Activated T-helper 2 cell treated with anti-CD3 and anti-CD28 coated beads, Interferon-gamma antibody, Interleukin-2, Interleukin-4, amounts not matched to agents 10 μg/mL and 5 μg/mL and 100 μg/mL, durations not matched to agents 14 hours and 24 hours and 36 hours (primary cell): ENCODE measurements around the gene OVOL2. TPM values are rescaled to one million over a fixed set of nuclear protein-coding genes. Genes with fewer than 3 reads are reported as not detected.

Experiments
- DNase-seq: peaks from one replicate; pipeline ENCODE4 v3.0.0; 2021; ENCODE audit warnings: low spot score
- H3K27ac Mint-ChIP-seq: one replicate; pipeline ENCODE4 v1.8.0; 2021; ENCODE audit warnings: mixed read lengths
- H3K27me3 Mint-ChIP-seq: one replicate; pipeline ENCODE4 v1.8.0; 2021; ENCODE audit warnings: low read depth, mixed read lengths
- H3K36me3 Mint-ChIP-seq: one replicate; pipeline ENCODE4 v1.8.0; 2021; ENCODE audit warnings: low read depth, mixed read lengths
- H3K4me1 Mint-ChIP-seq: one replicate; pipeline ENCODE4 v1.8.0; 2021; ENCODE audit warnings: low read depth, mixed read lengths
- H3K4me3 Mint-ChIP-seq: one replicate; pipeline ENCODE4 v1.8.0; 2021; ENCODE audit warnings: low read depth, mild to moderate bottlenecking, moderate library complexity, mixed read lengths
- H3K9me3 Mint-ChIP-seq: one replicate; pipeline ENCODE4 v1.8.0; 2021; ENCODE audit warnings: mixed read lengths
- intact Hi-C: fragments of 100-400 bp; cut with micrococcal nuclease; formaldehyde crosslinking; loops from one replicate; pipeline ENCODE4 v1.15.1; 2023
- total RNA-seq: library from RNA; stranded (reverse); gene quantifications from 2 replicates; pipeline ENCODE4 v1.2.3, GENCODE V29; 2022

OVOL2 gene
- total RNA-seq, 1 donor from 2014 or later = not detected

DNA sequence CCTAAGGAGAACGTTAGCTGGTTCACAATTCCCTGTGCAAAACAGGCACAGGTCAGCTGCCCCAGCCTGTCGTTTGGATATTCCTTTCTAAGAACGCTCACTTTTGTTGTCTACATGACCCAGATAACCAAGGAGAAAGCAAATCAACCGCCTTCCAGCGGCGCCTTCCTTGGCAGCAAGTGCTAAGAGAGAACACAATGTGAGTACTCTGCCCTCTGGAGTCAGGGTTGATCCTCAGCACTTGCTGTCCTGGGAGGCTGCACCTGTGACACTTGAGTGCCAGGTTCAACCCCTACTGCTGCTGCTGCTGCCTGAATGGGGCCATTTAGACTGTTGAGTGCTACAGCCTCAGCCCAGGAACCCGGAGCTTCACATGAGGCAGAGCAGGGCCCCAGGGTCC lies 36.8 kb downstream of the OVOL2 start:
- H3K36me3 Mint-ChIP-seq = no peaks in the 10 kb centered on the region
- intact Hi-C loops = no loop called here
- H3K4me1 Mint-ChIP-seq = no peaks in the 10 kb centered on the region
- DNase-seq = no peak
- peaks cover 2% of the 10 kb centered on the region for H3K27me3 Mint-ChIP-seq
- H3K27ac Mint-ChIP-seq = no peak overlapping the region
- H3K4me3 Mint-ChIP-seq = no peak overlapping the region
- no peaks in the 10 kb centered on the region for H3K9me3 Mint-ChIP-seq

DNA sequence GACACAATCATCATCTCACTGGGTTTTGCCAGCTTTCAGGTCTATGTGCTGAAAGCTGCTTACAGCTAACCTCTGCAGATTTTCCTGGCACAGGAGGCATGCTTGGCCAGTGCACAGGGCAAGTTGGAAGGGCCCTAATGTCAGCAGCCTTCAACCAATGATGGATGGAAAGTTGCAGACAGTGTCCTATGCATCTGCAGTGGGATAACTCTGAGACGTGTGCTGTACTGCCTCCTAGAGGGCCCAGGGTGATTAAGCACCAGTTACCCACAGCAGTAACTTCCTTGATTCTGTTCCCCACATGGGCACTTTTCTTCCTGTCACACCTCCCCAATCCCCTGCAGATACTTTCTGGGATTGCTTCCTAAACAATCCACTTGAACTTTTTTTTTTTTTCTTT lies 38.6 kb downstream of the OVOL2 start:
- H3K4me1 Mint-ChIP-seq = no peaks in the 10 kb centered on the region
- no peaks in the 10 kb centered on the region for H3K36me3 Mint-ChIP-seq
- no peak overlapping the region for H3K27ac Mint-ChIP-seq
- intact Hi-C loops = loop anchor here (1.0 kb wide), 1 partner anchor 514 kb away; no protein-coding TSS in a partner anchor
- H3K27me3 Mint-ChIP-seq = peaks cover 2% of the 10 kb centered on the region
- H3K9me3 Mint-ChIP-seq = no peaks in the 10 kb centered on the region
- DNase-seq = no peak
- H3K4me3 Mint-ChIP-seq = no peak overlapping the region

DNA sequence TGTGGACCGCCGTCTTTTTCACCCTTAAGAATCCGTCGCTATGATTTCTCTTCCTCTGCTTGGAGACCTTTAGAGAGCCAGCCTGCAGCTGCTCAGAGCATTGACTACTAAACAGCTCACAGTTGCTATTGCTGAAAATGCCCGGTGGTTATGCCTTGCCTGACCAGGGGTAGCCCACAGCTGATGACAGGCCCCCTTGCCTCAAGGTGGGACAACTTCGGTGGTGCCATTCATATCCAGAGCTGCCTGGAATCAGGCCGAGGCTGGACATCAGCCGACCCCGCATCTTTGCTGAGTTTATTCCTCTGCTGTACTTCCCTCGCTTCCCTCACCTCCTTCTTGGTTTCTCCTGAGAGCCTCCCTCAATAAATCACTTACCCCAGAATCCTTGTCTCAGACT lies 39.6 kb downstream of the OVOL2 start:
- Mint-ChIP-seq H3K9me3 (no peaks in the 10 kb centered on the region), H3K27ac (no peak overlapping the region), H3K36me3 (no peaks in the 10 kb centered on the region), H3K4me1 (no peaks in the 10 kb centered on the region), H3K27me3 (peaks cover 2% of the 10 kb centered on the region), H3K4me3 (no peak overlapping the region)
- DNase-seq = no peak
- intact Hi-C loops = no loop called here

DNA sequence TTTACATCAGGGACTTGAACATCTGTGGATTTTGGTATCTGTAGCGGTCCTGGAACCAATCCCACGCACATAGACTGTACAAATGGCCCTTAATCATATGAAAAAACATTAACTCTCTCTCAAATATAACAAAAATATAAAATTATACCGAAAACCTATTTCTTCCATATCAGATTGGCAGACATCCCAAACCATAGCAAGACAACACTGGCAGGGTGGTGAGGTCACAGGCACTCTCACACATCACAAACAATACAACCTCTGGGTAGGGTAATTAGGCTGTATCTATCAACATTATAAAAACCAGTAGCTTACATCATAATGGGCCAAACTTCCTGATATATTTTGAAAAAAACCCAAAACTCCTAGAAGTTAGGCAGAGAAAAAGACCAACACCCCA lies 40.9 kb downstream of the OVOL2 start:
- no peak overlapping the region for H3K27ac Mint-ChIP-seq

DNA sequence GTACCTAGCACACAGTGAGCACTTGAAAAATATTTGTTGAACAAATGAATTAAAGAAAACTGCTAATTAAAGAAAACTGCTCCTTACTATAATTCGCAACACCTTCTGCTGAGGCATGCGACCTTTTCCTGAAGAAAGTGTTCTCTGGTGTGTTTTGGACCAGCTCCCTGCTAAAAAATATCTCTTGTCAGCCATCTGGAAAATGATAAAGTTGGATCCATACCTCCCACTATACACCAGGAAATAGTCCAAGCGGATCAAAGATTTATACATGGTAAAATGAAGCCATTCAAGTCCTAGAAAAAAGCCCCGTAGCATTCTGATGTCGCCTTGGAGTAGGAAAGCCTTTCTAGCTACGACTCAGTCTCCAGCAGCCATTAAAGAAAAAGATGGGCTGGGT lies 43.3 kb downstream of the OVOL2 start:
- no peaks in the 10 kb centered on the region for H3K4me1 Mint-ChIP-seq
- H3K36me3 Mint-ChIP-seq = no peaks in the 10 kb centered on the region
- intact Hi-C loops = no loop called here

More for the DNA sequence above, 40.9 kb downstream of the OVOL2 start:
- H3K9me3 Mint-ChIP-seq = no peaks in the 10 kb centered on the region
- DNase-seq = no peak
- no peaks in the 10 kb centered on the region for H3K4me1 Mint-ChIP-seq
- intact Hi-C loops = no loop called here
- no peak overlapping the region for H3K4me3 Mint-ChIP-seq
- H3K27me3 Mint-ChIP-seq = peaks cover 2% of the 10 kb centered on the region
- H3K36me3 Mint-ChIP-seq = no peaks in the 10 kb centered on the region

DNA sequence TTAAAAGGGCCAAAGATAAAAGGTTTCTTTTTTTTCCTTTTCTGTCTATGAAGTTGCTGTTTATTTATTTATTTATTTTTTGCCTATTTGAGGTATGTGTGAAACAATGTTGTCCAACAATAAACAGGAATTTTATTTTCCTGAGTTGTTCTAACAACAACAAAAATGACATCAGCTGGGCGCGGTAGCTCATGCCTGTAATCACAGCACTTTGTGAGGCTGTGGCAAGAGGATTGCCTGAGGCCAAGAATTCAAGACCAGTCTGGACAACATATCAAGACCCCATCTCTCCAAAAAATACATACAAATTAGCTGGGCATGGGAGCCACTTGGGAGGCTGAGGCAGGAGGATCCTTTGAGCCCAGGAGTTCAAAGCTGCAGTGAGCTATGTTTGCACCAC lies 44.8 kb downstream of the OVOL2 start:
- H3K27me3 Mint-ChIP-seq = peaks cover 2% of the 10 kb centered on the region
- no peak overlapping the region for H3K27ac Mint-ChIP-seq
- no peak for DNase-seq
- no peaks in the 10 kb centered on the region for H3K4me1 Mint-ChIP-seq
- intact Hi-C loops = no loop called here
- H3K36me3 Mint-ChIP-seq = no peaks in the 10 kb centered on the region
- H3K4me3 Mint-ChIP-seq = no peak overlapping the region
- H3K9me3 Mint-ChIP-seq = no peaks in the 10 kb centered on the region

More for the DNA sequence above, 43.3 kb downstream of the OVOL2 start:
- Mint-ChIP-seq H3K9me3 (no peaks in the 10 kb centered on the region), H3K27me3 (peaks cover 2% of the 10 kb centered on the region), H3K27ac (no peak overlapping the region), H3K4me3 (no peak overlapping the region)
- no peak for DNase-seq

DNA sequence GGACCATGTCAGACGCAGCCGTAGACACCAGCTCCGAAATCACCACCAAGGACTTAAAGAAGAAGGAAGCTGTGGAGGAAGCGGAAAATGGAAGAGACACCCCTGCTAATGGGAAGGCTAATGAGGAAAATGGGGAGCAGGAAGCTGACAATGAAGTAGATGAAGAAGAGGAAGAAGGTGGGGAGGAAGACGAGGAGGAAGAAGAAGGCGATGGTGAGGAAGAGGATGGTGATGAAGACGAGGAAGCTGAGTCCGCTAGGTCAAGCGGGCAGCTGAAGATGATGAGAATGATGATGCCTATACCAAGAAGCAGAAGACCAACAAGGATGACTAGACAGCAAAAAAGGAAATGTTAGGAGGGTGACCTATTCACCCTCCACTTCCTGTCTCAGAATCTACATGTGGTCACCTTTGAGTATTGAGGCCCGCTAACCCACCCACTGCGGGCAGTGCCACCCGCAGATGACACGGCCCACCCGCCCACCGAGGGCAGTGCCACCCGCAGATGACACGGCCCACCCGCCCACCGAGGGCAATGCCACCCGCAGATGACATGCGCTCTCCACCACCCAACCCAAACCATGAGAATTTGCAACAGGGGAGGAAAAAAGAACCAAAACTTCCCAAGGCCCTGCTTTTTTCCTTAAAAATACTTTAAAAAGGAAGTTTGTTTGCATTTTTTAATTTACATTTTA lies 45.6 kb downstream of the OVOL2 start:
- H3K27me3 Mint-ChIP-seq = no peaks in the 10 kb centered on the region
- no peaks in the 10 kb centered on the region for H3K9me3 Mint-ChIP-seq
- intact Hi-C loops = no loop called here
- DNase-seq = no peak
- H3K4me3 Mint-ChIP-seq = no peak overlapping the region
- no peaks in the 10 kb centered on the region for H3K36me3 Mint-ChIP-seq
- H3K4me1 Mint-ChIP-seq = no peaks in the 10 kb centered on the region
- H3K27ac Mint-ChIP-seq = no peak overlapping the region

DNA sequence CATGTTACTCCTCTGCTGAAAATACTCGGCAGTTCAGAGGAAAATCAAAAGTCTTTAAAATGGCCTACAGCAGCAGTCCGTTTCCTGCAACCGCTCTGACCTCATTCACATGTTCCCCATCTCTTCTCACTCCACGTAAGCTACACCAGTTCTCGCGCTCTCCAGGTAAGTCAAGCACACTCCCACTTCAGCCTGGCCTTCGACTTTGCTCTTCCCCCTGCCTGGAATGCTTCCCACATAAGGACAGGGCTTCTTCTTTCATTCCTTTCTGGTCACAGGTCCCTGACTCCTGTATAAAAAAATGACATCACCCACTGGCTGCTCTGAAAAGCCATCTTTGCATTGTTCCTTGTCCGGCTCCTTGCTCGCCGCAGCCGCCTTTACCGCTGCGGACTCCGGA lies 46.2 kb downstream of the OVOL2 start:
- H3K27me3 Mint-ChIP-seq = no peaks in the 10 kb centered on the region
- no peak overlapping the region for H3K27ac Mint-ChIP-seq
- H3K9me3 Mint-ChIP-seq = no peaks in the 10 kb centered on the region
- H3K4me1 Mint-ChIP-seq = no peaks in the 10 kb centered on the region
- DNase-seq = no peak
- H3K4me3 Mint-ChIP-seq = no peak overlapping the region
- H3K36me3 Mint-ChIP-seq = no peaks in the 10 kb centered on the region
- intact Hi-C loops = no loop called here

DNA sequence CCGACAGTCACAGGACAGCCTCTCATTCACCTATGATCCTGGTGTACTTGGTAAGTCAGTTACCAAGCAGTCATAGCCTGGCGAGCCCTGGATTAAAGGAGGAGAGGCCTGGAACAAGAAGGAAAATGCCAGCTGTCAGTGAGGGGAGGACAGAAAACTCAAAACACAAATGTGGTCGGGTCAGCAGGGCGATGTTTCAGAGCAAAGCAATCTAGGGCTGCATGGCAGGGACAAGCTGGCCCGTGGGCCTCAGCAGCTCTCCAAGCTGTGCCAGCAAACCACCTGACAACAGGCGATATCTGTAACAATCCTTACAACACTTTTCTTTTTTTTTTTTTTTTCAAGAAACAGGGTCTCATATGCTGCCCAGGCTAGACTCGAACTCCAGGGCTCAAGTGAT lies 48.6 kb downstream of the OVOL2 start:
- no peaks in the 10 kb centered on the region for H3K27me3 Mint-ChIP-seq
- no peaks in the 10 kb centered on the region for H3K36me3 Mint-ChIP-seq
- DNase-seq = no peak
- no peaks in the 10 kb centered on the region for H3K9me3 Mint-ChIP-seq
- H3K4me3 Mint-ChIP-seq = no peak overlapping the region
- intact Hi-C loops = no loop called here
- no peaks in the 10 kb centered on the region for H3K4me1 Mint-ChIP-seq
- no peak overlapping the region for H3K27ac Mint-ChIP-seq

DNA sequence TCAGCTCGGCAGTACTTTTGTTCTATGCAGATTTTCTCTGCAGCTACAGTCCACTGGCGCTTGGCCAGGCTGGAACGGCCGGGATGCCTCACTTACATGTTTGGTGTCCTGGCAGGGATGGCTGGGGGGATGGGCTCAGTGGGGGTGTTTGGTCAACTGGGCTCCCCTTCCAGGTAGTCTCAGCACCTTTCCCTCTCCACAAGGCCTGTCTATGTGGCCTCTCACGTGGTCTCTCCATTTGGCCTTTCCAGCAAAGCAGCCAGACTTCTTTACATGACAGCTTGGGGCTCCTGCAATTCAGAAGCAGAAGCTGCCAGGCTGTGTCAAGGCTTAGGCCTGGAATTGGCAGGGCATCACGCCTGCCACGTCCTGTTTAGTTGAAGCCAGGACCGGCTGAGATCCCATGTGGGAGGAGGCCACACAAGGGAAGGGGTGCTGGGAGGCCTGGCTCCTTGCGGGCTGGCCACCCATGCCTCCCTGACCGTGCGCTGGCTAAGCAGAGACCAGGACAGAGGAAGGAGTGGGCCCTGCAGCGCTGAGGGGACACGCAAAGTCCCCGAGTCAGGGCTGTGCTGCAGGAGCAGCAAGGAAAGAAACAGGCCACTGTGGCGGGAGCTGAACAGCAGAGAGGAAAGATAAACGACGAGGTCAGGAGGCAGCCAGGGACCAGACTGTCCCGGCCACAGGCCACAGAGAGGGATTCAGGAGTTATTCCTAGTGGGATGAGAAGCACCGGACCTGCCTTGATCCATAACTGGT lies 50.0 kb downstream of the OVOL2 start:
- Mint-ChIP-seq H3K4me1 (no peaks in the 10 kb centered on the region), H3K27me3 (no peaks in the 10 kb centered on the region), H3K27ac (no peak overlapping the region), H3K36me3 (no peaks in the 10 kb centered on the region), H3K9me3 (no peaks in the 10 kb centered on the region), H3K4me3 (no peak overlapping the region)
- intact Hi-C loops = no loop called here
- DNase-seq = no peak

DNA sequence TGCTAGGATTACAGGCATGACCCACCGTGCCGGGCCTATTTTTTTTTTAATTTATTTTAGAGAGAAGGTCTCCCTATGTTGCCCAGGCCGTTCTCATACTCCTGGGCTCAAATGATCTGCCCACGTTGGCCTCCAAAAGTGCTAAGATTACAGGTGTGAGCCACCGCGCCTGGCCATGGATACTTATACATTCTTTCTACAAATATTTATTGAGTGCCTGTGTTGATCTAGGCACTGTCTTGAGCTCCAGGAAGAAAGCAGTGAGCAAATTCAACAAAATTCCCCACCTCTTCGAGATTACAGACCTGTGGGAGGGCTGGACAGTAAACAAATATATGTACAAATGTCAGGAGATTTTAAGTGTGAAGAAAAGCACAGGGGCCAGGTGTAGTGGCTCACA lies 51.0 kb downstream of the OVOL2 start:
- no peak for DNase-seq
- Mint-ChIP-seq H3K4me3 (no peak overlapping the region), H3K27me3 (no peaks in the 10 kb centered on the region), H3K9me3 (no peaks in the 10 kb centered on the region), H3K27ac (no peak overlapping the region), H3K36me3 (no peaks in the 10 kb centered on the region), H3K4me1 (no peaks in the 10 kb centered on the region)
- intact Hi-C loops = no loop called here

DNA sequence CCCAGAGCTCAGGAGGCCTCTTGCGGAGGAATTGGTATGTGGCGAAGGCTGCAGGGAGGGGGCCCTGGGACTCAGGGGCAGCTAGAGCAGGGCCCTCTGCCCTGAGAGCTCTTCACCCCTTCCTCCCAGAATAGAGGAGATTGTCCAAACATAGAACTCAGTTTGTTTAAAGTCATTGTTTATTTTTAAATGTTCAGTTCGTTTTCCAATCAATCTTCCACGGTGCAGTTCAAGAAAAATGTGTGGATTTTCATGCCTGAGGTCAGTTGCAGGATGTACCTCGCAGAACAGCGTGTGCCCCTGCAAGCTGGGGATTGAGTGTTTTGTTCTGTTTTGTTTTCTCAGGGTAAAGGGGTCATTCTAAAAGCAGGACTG lies 51.7 kb downstream of the OVOL2 start:
- Mint-ChIP-seq H3K36me3 (no peaks in the 10 kb centered on the region), H3K27ac (no peak overlapping the region), H3K4me3 (no peak overlapping the region)

DNA sequence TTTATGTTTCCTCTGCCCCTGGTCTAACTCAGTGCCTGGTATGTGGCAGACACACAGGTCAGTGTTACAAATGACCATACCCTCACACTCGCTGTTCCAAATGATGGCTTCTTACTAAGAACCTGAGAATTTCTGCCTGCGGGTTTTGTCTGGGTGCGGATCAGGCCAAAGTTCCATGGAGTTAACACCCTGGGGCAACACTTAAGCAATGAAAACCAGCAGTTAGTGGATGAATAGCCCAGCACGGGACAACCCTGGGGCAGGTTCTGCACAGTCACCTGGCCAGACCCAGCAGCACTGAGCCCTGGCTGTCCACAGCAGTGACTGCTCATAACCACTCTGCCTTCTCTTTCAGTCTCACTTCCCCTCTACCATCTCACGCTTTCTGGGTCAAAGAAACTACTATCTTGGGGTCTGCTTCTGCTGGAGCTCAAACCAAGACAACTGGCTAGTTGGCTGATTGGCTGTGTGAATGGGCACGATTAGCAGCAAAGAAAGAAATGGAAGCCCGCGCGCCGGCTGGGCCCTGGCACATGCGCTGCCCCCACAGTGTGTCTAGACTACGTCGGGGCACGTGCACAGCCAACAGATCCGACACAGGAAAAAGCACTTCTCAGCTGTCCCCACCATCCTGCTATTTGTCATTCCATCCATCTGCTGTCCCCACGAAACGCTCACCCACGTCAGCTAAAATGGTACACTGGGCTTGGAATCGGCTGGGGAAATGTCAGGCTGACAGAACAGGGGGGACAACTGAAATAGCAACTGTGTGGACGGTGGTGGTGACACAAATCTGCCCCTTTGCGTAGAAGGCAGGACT lies 52.3 kb downstream of the OVOL2 start:
- Mint-ChIP-seq H3K27ac (no peak overlapping the region), H3K9me3 (no peaks in the 10 kb centered on the region), H3K36me3 (no peaks in the 10 kb centered on the region), H3K27me3 (no peaks in the 10 kb centered on the region), H3K4me3 (no peak overlapping the region), H3K4me1 (no peaks in the 10 kb centered on the region)
- DNase-seq = no peak
- intact Hi-C loops = no loop called here

More for the DNA sequence above, 51.7 kb downstream of the OVOL2 start:
- Mint-ChIP-seq H3K9me3 (no peaks in the 10 kb centered on the region), H3K27me3 (no peaks in the 10 kb centered on the region), H3K4me1 (no peaks in the 10 kb centered on the region)
- intact Hi-C loops = no loop called here
- DNase-seq = no peak
